GM12872 (cell line): ENCODE results near the gene IRF8.

Source experiments
- TF ChIP-seq, protein P1 (sequence below): IDR thresholded peaks from 3 replicates; pipeline ENCODE4 v1.5.1; 2011; ENCODE audit warnings: low read depth, mild to moderate bottlenecking, low read length, moderate library complexity; ENCODE audit not compliant: insufficient read depth

IRF8 gene

DNA sequence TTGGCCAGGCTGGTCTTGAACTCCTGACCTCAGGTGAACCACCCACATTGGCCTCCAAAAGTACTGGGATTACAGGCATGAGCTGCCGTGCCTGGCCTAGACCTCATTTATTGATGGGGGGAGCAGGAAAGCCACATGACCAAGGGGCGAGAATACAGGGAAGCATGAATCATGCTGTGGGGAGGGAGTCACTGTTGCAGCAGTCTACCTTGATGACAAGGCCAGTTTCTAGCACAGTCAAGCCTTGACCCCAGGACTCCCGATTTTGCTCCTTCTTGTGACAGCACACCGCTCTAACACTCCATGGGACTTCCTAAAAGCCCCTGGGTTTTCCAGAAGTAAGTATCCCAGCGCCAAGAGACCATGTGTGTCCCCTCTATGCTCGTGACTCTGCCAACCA lies 42.9 kb upstream of the IRF8 start:
- TF ChIP-seq, protein P1, sequence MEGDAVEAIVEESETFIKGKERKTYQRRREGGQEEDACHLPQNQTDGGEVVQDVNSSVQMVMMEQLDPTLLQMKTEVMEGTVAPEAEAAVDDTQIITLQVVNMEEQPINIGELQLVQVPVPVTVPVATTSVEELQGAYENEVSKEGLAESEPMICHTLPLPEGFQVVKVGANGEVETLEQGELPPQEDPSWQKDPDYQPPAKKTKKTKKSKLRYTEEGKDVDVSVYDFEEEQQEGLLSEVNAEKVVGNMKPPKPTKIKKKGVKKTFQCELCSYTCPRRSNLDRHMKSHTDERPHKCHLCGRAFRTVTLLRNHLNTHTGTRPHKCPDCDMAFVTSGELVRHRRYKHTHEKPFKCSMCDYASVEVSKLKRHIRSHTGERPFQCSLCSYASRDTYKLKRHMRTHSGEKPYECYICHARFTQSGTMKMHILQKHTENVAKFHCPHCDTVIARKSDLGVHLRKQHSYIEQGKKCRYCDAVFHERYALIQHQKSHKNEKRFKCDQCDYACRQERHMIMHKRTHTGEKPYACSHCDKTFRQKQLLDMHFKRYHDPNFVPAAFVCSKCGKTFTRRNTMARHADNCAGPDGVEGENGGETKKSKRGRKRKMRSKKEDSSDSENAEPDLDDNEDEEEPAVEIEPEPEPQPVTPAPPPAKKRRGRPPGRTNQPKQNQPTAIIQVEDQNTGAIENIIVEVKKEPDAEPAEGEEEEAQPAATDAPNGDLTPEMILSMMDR = no peak

DNA sequence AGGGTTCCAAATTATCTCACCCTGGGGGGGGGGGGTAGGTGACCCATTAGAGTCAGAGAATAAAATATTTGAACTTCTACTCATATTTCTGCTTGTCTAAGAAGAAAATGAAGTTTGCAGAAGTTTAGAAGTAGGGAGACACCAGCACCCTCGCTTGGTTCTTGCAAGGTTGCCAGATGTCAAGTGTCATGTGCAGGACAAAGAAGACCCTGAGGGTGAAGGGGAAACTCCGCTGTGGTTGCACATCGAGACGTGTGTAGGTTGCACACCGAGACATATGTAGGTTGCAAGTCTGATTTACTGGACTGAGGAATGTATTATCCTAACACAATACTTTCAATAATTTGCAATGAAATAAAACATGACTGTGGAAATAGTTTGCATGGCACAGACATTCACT lies 42.4 kb upstream of the IRF8 start:
- TF ChIP-seq, protein P1 = no peak

DNA sequence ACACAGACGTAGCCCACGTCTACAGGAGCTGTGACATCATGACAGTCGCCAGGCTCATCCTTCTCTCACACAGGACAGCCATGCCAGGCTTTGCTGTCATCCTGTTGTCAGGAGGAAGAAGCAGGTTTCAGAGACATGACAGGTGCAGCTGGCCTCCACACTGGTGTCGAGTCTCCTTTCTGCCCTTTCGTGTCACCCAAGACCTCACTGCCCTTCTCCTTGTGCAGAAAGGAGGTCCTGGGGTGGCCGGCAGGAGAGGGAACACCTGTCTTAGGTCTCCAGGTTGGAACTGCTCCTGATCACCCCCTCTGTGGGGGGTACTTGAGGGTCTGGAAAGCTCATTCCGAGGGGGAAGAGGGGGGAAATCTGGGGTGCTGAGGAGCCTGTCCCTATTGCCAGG lies 41.6 kb upstream of the IRF8 start:
- TF ChIP-seq, protein P1 = no peak

DNA sequence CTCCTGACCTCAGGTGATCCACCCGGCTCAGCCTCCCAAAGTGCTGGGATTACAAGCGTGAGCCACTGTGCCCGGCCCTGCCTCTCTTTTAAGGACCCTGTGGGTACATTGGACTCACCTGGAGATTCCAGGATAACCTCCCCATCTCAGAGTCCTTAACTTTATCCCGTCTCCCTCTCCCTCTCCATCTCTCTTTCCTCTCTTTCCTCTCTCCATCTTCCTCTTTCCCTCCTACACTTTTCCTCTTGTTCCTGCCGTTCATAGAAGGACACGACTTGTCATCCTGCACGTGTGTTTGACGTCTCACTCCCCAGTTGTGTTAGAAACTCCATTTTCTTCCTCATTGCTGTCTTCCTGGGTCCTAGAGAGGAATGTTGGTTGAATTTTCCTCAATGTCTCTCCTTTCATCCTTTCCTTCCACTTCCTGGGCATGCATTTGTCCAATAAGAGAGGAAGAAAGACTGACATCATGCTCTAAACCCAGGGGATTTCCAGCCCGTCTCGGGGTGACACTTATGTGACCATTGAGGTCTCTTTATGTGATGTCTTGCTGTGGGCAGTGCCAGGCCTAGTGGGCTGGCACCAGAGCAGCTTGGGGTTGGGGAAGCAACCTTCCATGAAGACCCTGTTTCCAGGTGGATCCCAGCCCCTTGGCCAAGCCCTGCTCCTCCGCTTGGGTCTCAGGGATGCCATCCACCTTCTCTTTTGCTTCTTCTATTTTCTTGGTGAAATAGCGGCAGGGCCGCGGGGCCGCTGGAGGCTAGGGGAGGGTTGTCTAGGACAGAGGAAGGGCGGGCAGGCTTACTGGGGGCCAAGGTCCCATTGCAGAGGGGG lies 39.8 kb upstream of the IRF8 start:
- TF ChIP-seq, protein P1 = no peak

DNA sequence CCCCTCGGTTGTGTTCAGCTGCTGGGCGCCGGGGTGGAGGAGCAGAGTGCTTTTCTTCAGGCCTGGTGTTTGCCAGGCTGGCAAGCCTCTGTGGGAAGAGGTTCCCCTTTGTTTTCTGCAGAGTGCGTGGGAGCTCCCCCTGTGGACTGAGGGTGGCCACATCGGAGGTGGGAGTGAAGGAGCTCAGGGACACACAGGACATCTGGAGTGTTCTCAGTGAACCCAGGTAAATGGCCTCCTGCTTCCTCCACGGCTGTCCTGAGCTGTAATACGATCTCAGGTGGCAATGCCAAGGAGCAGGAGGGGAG lies 39.2 kb upstream of the IRF8 start:
- TF ChIP-seq, protein P1 = no peak

DNA sequence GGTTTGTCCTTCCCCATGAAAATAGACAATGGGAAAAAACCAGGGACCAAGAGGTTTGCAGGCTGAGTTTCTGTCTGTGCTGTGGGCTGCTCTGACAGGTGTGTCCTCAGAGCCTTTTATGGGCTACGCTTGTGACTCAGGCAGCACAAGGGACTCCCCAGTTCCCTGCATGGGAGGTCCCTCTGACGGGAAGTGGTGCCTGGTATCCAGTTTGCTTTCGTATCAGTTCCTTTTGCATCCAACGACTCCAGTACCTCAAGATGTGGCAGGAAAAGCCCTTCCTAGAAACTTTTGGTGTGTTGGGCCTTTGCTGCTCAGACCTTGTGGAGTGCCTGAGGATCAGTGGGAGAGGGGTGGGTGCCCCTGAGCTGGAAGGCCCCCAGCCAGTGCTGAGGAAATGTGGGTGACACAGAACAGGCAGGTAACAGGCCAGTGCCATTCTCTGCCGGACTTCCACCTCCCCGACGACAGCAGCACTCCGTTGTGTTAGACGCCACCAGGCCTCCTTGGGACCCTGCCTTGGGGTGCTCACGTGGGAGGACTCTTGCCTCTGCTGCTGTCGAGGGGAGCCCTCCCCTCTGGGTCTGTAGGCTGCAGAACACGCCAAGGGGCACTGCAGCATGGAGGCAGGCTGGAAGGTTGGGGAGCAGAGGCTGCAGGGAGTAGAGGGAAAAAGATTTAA lies 38.4 kb upstream of the IRF8 start:
- TF ChIP-seq, protein P1 = no peak

DNA sequence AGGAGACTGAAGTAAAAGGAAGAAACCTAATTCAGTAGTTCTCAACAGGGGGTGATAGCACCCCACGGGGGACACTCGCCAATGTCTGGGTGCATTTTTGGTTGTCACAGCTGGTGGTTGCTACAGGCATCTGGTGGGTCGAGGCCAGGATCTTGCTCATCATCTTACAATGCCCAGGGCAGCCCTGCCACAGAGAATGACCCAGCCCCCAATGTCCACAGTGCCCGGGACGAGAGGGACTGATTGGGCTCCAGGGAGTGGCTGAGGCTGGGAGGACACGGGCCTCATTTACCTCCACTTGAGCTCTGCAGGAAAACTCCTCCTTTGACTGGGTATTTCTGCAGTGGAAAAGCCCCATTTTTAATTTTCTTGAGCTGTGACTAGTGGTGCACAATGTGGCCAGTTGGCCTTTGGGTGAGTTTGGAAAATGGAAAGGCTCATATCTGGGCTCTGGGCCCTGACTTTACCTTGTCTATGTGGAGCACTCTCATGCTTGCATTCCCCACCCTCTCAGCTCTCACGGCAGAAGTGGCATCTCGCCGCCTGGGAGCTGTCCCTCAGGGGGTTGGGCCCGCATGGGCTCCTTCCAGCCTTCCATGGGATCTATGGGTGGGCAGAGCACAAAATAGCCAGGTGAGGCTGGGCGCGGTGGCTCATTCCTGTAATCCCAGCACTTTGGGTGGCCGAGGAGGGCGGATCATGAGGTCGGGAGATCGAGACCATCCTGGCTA lies 37.7 kb upstream of the IRF8 start:
- TF ChIP-seq, protein P1 = no peak
